ENCODE results near the gene SLC13A2.
"Not testable (repeated sequence)": the region's sequence is repeated elsewhere in the genome, so short reads cannot be mapped to it uniquely, and the experiment has no call there.

The SLC13A2 gene

DNA sequence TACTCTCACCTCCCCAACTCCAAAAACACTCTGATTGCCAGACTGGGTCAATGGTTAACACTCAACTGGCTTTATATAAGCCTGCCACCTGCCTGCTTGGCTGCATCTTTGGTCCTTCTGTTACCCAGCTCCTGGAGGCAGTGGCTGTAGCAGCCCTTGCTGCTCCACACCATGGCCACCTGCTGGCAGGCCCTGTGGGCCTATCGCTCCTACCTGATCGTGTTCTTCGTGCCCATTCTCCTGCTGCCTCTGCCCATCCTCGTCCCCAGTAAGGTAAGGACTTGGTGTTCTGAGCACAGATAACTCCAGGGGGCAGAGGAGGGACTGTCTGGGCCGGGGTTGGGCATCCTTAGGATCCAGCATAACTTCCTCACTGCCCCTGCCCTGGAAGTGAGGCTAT, at the start of gene SLC13A2:
Gene SLC13A2, plus strand, starts transcription at position 103 of the 400 bp plus-strand sequence. Its CDS starts 69 bp downstream, at position 172.
- DNase-seq (ENCODE audit: low read depth in 2 of 2, low spot score in 1 of 2): no peak

DNA sequence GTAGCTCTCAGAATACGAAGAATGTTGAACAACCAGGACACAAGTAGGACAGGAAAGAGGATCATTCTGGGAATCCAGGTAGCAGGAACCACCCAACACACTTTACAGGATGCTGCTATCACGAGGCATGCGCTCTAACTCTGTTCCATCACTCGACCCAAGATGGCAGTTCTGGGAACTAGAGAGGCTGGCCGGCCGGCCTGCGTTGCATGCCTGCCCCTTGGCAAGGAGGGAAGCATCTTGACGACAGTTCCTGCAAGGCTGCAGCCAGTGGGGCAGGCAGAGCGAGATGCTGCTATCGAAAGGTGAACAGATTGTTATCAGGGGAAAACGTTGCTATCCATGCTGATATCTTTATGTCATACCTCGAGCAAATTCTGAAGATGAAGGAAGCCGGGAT, 48.2 kb upstream of the SLC13A2 start:
- DNase-seq (ENCODE audit: low read depth in 2 of 2, low spot score in 1 of 2): no peak

- no peak for DNase-seq (ENCODE audit: low read depth in 2 of 2, low spot score in 1 of 2)
These were observed 47.3 kb upstream of the SLC13A2 start for GRCh38 chr17:28426081-28426519.

GRCh38 chr17:28427371-28427770, 46.1 kb upstream of the SLC13A2 start:
- no peak for DNase-seq (ENCODE audit: low read depth in 2 of 2, low spot score in 1 of 2)

DNA sequence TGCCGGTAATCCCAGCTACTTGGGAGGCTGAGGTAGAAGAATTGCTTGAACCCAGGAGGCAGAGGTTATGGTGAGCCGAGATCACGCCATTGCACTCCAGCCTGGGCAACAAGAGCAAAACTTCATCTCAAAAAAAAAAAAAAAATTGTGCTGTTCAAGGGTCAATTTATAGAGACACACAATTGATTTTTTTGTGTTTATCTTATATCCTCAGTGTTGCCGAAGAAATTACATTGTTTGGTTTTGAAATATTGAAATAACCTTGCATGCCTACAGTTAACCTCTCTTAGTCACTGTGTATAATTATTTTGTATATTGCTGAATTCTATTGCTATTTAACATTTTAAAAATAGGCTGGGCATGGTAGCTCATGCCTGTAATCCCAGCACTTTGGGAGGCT, 45.5 kb upstream of the SLC13A2 start:
- DNase-seq (ENCODE audit: low read depth in 2 of 2, low spot score in 1 of 2): not testable (repeated sequence)

GRCh38 chr17:28433721-28434120, 39.7 kb upstream of the SLC13A2 start:
- DNase-seq (ENCODE audit: low read depth in 2 of 2, low spot score in 1 of 2): no peak

DNA sequence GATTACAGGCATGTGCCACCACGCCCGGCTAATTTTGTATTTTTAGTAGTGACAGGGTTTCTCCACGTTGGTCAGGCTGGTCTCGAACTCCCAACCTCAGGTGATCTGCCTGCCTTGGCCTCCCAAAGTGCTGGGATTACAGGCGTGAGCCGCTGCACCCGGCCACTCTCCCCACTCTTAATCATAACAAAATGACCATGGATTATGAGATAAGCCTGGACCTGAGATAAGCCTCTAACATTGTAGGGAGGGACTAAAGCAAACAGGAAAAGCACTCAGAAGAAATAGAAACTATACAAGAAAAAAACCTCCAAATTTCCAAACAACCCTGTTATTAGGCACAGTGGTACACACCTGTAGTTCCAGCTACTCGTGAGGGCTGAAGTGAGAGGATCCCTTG, 39.1 kb upstream of the SLC13A2 start:
- not testable (repeated sequence) for DNase-seq (ENCODE audit: low read depth in 2 of 2, low spot score in 1 of 2)

- DNase-seq (ENCODE audit: low read depth in 2 of 2, low spot score in 1 of 2): no peak
These were observed 29.4 kb upstream of the SLC13A2 start for GRCh38 chr17:28443901-28444638.

- no peak for DNase-seq (ENCODE audit: low read depth in 2 of 2, low spot score in 1 of 2)
These were observed 26.6 kb upstream of the SLC13A2 start for GRCh38 chr17:28446716-28447395.

GRCh38 chr17:28447396-28447760, 26.1 kb upstream of the SLC13A2 start:
- no peak for DNase-seq (ENCODE audit: low read depth in 2 of 2, low spot score in 1 of 2)

- no peak for DNase-seq (ENCODE audit: low read depth in 2 of 2, low spot score in 1 of 2)
These were observed 23.6 kb upstream of the SLC13A2 start for GRCh38 chr17:28449859-28450258.

GRCh38 chr17:28457890-28458289, 15.6 kb upstream of the SLC13A2 start:
- DNase-seq (ENCODE audit: low read depth in 2 of 2, low spot score in 1 of 2): no peak

DNA sequence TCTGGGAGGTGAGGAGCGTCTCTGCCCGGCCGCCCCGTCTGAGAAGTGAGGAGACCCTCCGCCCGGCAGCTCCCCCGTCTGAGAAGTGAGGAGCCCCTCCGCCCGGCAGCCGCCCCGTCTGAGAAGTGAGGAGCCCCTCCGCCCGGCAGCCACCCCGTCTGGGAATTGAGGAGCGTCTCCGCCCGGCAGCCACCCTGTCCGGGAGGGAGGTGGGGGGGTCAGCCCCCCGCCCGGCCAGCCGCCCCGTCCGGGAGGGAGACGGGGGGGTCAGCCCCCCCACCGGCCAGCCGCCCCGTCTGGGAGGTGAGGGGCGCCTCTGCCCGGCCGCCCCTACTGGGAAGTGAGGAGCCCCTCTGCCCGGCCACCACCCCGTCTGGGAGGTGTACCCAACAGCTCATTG, 14.6 kb upstream of the SLC13A2 start:
- DNase-seq (ENCODE audit: low read depth in 2 of 2, low spot score in 1 of 2): not testable (repeated sequence)

DNA sequence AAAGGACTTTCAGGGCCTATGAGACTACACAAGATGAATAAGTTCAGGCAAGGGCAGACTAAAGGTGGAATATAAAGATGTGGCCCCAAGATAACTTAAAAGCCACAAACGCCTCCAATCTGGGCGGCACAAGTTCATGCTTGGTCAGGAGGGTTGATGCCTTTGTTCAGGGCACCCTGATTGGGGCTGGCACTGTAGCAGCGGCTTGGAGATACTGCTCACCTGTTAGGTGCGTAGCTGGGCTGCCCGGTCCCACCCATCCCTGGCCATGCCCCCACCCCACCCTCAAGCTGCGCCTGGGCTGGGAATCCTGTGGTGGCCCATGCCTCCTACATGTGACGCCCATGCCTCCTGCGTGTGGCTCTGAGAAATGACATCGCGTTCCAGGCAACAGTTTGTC, 12.5 kb upstream of the SLC13A2 start:
- no peak for DNase-seq (ENCODE audit: low read depth in 2 of 2, low spot score in 1 of 2)

- DNase-seq (ENCODE audit: low read depth in 2 of 2, low spot score in 1 of 2): no peak
These were observed 7.4 kb upstream of the SLC13A2 start for GRCh38 chr17:28466001-28466400.

DNA sequence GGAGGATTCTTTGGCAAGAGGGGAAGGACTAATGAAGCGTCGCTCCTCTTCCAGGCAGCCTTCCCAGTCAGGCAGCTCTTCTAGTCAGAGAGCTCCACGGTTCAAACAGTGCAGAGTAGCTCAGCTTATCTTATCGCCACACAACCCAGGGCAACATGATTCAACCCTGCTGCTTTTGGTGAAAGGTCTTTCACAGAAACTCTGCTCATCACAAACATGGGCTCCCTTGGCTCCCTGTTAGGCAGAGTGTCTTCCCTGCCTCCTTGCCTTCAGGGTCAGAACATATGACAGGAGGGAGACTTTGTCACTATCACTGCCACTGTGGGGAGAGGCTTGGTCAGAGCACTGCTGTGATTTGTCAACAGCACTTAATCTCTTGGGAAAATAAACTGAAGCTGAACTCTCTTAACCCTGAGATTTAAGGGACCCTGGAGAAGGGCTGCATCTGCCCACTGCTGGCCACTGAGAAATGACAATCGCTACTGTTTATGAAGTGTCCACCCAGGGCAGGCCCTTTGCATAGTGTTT, 6.9 kb upstream of the SLC13A2 start:
- DNase-seq (ENCODE audit: low read depth in 2 of 2, low spot score in 1 of 2): no peak

GRCh38 chr17:28467456-28468025, 5.9 kb upstream of the SLC13A2 start:
- DNase-seq (ENCODE audit: low read depth in 2 of 2, low spot score in 1 of 2): no peak

DNA sequence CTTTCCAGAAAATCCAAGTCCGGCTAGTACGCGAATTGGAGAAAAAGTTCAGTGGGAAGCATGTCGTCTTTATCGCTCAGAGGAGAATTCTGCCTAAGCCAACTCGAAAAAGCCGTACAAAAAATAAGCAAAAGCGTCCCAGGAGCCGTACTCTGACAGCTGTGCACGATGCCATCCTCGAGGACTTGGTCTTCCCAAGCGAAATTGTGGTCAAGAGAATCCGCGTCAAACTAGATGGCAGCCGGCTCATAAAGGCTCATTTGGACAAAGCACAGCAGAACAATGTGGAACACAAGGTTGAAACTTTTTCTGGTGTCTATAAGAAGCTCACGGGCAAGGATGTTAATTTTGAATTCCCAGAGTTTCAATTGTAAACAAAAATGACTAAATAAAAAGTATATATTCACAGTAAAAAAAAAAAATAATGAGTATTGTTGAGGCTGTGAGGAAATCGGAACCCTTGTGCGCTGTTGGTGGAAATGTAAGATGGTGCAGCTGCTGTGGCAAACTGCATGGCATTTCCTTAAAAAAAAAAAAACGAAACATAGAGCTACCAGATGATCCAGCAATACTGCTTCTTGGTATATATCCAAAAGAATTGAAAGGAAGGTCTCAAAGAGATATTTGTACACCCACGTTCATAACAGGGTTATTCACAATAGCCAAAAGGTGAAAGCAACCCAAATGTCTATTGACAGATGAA, 5.3 kb upstream of the SLC13A2 start:
- not testable (repeated sequence) for DNase-seq (ENCODE audit: low read depth in 2 of 2, low spot score in 1 of 2)

- no peak for DNase-seq (ENCODE audit: low read depth in 2 of 2, low spot score in 1 of 2)
These were observed 4.7 kb upstream of the SLC13A2 start for GRCh38 chr17:28468781-28469180.

GRCh38 chr17:28469376-28469775, 4.1 kb upstream of the SLC13A2 start:
- DNase-seq (ENCODE audit: low read depth in 2 of 2, low spot score in 1 of 2): no peak

DNA sequence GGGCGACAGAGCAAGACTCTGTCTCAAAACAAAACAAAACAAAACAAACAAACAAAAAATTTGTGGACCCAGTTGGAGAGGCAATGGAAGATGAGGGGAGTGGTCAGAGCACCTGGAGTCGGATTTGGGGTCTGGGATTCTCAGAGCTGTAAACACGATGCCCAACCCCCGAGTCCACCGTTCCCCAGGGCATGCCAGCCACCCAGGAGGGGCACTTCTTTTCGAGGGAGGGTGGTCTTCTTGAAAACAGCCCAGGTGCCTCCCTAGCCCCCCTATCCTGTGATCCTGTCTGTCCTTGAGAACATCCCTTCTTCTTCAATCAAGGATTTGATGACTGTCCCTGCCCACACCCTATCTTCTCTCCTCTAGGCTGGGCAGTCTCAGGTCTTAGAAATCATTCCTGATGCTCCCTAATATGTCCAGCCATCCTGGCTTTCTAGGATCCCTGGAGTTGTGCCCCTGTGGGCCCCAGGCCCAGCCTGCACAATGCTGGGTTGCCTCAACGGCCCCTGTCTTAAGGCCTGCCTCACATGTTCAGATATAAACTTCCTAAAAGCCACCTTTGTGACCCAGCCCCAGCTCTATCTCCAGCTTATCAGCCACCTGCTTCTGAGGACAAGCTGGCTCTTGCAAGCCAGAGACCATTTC, 3.1 kb upstream of the SLC13A2 start:
- DNase-seq (ENCODE audit: low read depth in 2 of 2, low spot score in 1 of 2): no peak

All from stimulated activated CD8-positive, alpha-beta memory T cell treated with anti-CD3 and anti-CD28 coated beads, Interleukin-4, amount 100 ng/mL, for 1 hour (primary cell).